Memory B cell (primary cell): Measurements from ENCODE around the gene CASP7.
"Not testable (repeated sequence)": the region's sequence is repeated elsewhere in the genome, so short reads cannot be mapped to it uniquely, and the experiment has no call there.

ENCODE experiments used
- ATAC-seq: fragments of 150-1000 bp; cut with Tn5 transposase; 2 replicates; pipeline ENCODE4 v1.10.0; 2021; ENCODE audit warnings: low read depth, mild to moderate bottlenecking, moderate library complexity
- DNase-seq, 2 donors: peaks; one replicate each; pipeline ENCODE4 v3.0.0; 2022; ENCODE audit warnings: low spot score in 2 of 2
- H3K27ac Mint-ChIP-seq: one replicate; pipeline ENCODE4 v1.8.0; 2022; ENCODE audit warnings: mild to moderate bottlenecking, moderate library complexity, mixed read lengths
- H3K27me3 Mint-ChIP-seq: one replicate; pipeline ENCODE4 v1.8.0; 2022; ENCODE audit warnings: mixed read lengths
- H3K36me3 Mint-ChIP-seq: one replicate; pipeline ENCODE4 v1.8.0; 2022; ENCODE audit warnings: mild to moderate bottlenecking, mixed read lengths
- H3K4me1 Mint-ChIP-seq: one replicate; pipeline ENCODE4 v1.8.0; 2022; ENCODE audit warnings: mixed read lengths
- H3K4me3 Mint-ChIP-seq: one replicate; pipeline ENCODE4 v1.8.0; 2022; ENCODE audit warnings: mild to moderate bottlenecking, moderate library complexity, mixed read lengths
- H3K9me3 Mint-ChIP-seq: one replicate; pipeline ENCODE4 v1.8.0; 2022; ENCODE audit warnings: mixed read lengths

CASP7 gene

DNA sequence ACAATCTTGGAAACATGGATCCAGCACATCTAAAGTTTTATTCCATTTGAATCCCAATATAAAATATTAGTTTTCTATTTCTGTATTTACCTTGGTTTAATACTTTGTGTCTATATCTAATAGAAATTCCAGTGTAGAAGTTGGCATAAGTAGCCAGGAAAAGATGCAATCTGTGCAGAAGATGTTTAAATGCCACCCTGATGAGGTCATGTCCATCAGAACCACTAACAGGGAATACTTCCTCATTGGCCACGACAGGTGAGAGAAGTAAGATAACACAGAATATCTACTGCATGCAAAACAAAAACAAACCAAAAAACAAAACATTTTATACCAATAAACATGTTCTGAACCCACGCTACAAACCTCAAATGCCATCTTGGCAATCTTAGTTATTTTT, 87.5 kb downstream of the CASP7 start:
- ATAC-seq = no peak
- Mint-ChIP-seq H3K36me3 (peaks cover 1% of the 10 kb centered on the region), H3K27ac (no peak overlapping the region), H3K9me3 (peaks cover 9% of the 10 kb centered on the region), H3K4me1 (no peaks in the 10 kb centered on the region), H3K4me3 (no peak overlapping the region), H3K27me3 (peaks cover 22% of the 10 kb centered on the region)
- DNase-seq = no peak

GRCh38 chr10:113770346-113770745, 90.6 kb downstream of the CASP7 start:
- no peak for DNase-seq
- Mint-ChIP-seq H3K4me3 (no peak overlapping the region), H3K9me3 (no peaks in the 10 kb centered on the region), H3K27me3 (peaks cover 21% of the 10 kb centered on the region), H3K36me3 (no peaks in the 10 kb centered on the region), H3K27ac (no peak overlapping the region), H3K4me1 (no peaks in the 10 kb centered on the region)
- no peak for ATAC-seq

DNA sequence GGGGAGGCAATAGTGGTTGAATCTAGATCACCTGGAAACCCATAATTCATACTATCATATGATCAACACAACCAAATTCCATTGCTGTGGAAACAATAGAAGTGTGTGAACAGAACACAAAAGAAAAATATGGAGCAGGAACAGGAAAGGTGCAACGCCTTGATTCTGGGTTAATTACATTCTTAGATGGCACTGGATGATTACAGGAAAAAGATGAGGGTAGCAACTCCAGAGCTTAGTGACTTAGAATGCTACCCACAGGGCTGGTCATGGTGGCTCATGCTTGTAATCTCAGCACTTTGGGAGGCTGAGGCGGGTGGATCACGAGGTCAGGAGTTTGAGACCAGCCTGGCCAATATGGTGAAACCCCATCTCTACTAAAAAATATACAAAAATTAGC, 91.4 kb downstream of the CASP7 start:
- H3K4me3 Mint-ChIP-seq, DNase-seq, H3K9me3 Mint-ChIP-seq, ATAC-seq, H3K27ac Mint-ChIP-seq, H3K36me3 Mint-ChIP-seq, H3K4me1 Mint-ChIP-seq: not testable (repeated sequence)
- peaks cover 18% of the 10 kb centered on the region for H3K27me3 Mint-ChIP-seq

- Mint-ChIP-seq H3K27ac (no peak overlapping the region), H3K4me3 (no peak overlapping the region), H3K27me3 (peaks cover 7% of the 10 kb centered on the region), H3K4me1 (no peaks in the 10 kb centered on the region), H3K36me3 (no peaks in the 10 kb centered on the region), H3K9me3 (no peaks in the 10 kb centered on the region)
- ATAC-seq (no peak), DNase-seq (no peak)
Observed at GRCh38 chr10:113775686-113776294, 96.1 kb downstream of the CASP7 start.

DNA sequence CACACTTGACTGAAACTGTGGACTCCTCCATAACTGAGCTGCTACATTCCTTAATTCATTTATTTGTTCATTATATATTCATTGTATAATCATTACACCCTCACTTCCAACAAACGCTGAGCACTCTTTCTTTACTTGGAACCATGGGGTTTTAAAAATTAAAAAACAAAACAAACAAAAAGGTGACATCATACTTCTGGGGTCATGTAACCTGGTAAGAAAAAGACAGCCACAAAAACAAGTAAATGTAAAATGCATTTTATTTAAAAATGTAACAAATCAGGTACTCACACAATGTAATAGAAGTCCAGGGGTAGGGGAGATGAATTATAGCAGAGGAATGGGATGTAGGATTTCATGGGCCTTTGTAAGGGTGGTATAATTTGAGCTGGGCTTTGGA, 96.8 kb downstream of the CASP7 start:
- H3K9me3 Mint-ChIP-seq = no peaks in the 10 kb centered on the region
- ATAC-seq = no peak

More for the DNA sequence above, 96.8 kb downstream of the CASP7 start:
- no peak overlapping the region for H3K4me3 Mint-ChIP-seq
- H3K4me1 Mint-ChIP-seq = no peaks in the 10 kb centered on the region
- peaks cover 10% of the 10 kb centered on the region for H3K27me3 Mint-ChIP-seq
- DNase-seq = no peak
- H3K27ac Mint-ChIP-seq = no peak overlapping the region
- no peaks in the 10 kb centered on the region for H3K36me3 Mint-ChIP-seq
